Lower leg skin (tissue), 4 donors: ENCODE measurements around the gene SNAPC1. TPM values are rescaled to one million over a fixed set of nuclear protein-coding genes. Genes with fewer than 3 reads are reported as not detected.

Experiments used
- DNase-seq, 2 donors: peaks; one replicate each; pipeline ENCODE4 v3.0.0-alpha.2; 2019; ENCODE audit warnings: low spot score in 2 of 2
- H3K4me3 ChIP-seq: fragments of 200-600 bp; sonication (generic); 2 replicates; pipeline ENCODE4 v1.5.1; 2017; ENCODE audit warnings: mild to moderate bottlenecking, low read depth; ENCODE audit not compliant: poor library complexity, severe bottlenecking
- CTCF ChIP-seq, 3 donors: fragments of 450-650 bp; IDR thresholded peaks; one replicate each; pipeline ENCODE4 v1.5.1; 2016; ENCODE audit warnings: antibody characterized with exemption in 3 of 3, mild to moderate bottlenecking in 3 of 3, moderate library complexity in 2 of 3
- POLR2A ChIP-seq, 2 donors: fragments of 450-650 bp; IDR thresholded peaks; one replicate each; pipeline ENCODE4 v1.6.1; 2016 to 2017; ENCODE audit warnings: antibody characterized with exemption in 2 of 2, mild to moderate bottlenecking in 1 of 2, moderate library complexity in 1 of 2
- WGBS, 2 donors: methylation state at CpG; one replicate each; pipeline ENCODE4 v1.1.5; 2018; 5-methylcytosine and 5-hydroxymethylcytosine counted together
- intact Hi-C: fragments of 100-400 bp; cut with DNase I; formaldehyde crosslinking; loops from one replicate; pipeline ENCODE4 v1.15.0; 2023; ENCODE audit warnings: low total_unique reads
- total RNA-seq, 4 donors: library from RNA; depleted of rRNA; stranded (reverse); fragments of >200 nt; gene quantifications; one replicate each; pipeline ENCODE4 v1.1.0, GENCODE V29; 2016

The SNAPC1 gene
- total RNA-seq, 4 donors from 2014 or later = 7.1 to 8.7 (median 8.0) TPM

DNA sequence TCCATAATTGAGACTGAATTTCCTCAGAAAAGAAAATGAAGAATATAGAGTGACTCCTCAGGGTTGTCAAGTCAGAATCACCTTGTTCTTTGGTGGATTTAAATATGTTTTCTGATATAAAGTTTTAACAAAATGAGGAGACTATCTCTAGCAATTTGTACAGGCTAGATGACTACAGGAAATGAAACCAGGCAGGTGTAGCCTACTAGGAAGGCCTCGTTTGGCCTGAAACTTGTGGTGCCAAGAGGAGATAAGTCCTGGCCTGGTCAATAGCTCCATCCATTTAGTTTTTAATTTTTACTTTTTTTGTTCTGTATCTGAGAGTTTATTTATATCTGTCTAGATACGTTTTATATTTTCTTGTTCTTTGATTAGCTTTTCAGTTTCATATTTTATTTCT is 41.5 kb downstream of the SNAPC1 start:
- no peak overlapping the region for H3K4me3 ChIP-seq
- 61 to 74% methylated on average over 2 of the region's 2 CpGs for WGBS, 2 donors
- no peak for TF ChIP-seq CTCF (IDR thresholded peaks at IDR 0.05)
- no peak for TF ChIP-seq POLR2A (IDR thresholded peaks at IDR 0.05)
- intact Hi-C loops = no loop called here
- no peak for DNase-seq

GRCh38 chr14:61805451-61805850 is 43.2 kb downstream of the SNAPC1 start:
- intact Hi-C loops = no loop called here
- WGBS, 2 donors = 76% methylated on average over 4 of the region's 4 CpGs
- TF ChIP-seq POLR2A (IDR thresholded peaks at IDR 0.05) = no peak
- no peak for TF ChIP-seq CTCF (IDR thresholded peaks at IDR 0.05)
- no peak overlapping the region for H3K4me3 ChIP-seq
- no peak for DNase-seq

DNA sequence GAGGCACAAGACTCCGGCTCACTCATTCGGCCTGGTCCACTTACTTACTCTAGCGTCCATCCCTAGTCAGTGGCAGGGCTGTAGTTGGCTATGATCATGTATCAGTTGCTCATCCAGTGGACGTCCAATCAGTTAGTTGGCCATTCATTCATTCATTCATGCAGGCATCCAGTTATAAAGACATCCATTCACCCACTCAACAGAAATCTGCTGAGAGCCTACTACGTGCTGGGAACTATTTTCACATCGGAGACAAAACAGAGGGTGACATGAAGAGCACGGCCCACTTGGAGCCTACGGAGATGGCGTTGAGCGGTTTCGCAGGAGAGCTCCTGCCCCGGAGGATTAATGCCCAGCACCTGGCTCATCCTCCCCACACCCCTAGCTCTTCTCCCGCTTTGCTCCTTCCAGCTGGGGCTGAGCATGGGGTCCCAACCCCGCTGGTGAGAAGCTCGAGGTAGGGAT is 49.7 kb downstream of the SNAPC1 start:
- TF ChIP-seq CTCF (IDR thresholded peaks at IDR 0.05) = no peak
- TF ChIP-seq POLR2A (IDR thresholded peaks at IDR 0.05) = no peak
- H3K4me3 ChIP-seq = no peak overlapping the region
- WGBS, 2 donors = 71 to 72% methylated on average over 15 of the region's 15 CpGs
- DNase-seq = no peak
- intact Hi-C loops = loop anchor here (2.0 kb wide), 1 partner anchor 31 kb away; no protein-coding TSS in a partner anchor

- no peak for TF ChIP-seq CTCF (IDR thresholded peaks at IDR 0.05)
- no peak for TF ChIP-seq POLR2A (IDR thresholded peaks at IDR 0.05)
- WGBS, 2 donors = 8 to 17% methylated on average over 22 to 57 of the region's 95 CpGs
- intact Hi-C loops = loop anchor here (2.0 kb wide), 1 partner anchor 32 kb away; no protein-coding TSS in a partner anchor
- H3K4me3 ChIP-seq = peak within 1 kb of the TSS; percentile 3
- no peak for DNase-seq
These were observed 50.3 kb downstream of the SNAPC1 start, which contains the start of gene SYT16 for GRCh38 chr14:61812347-61813095. TSS of gene SYT16 (plus strand) at chr14:61812703.

DNA sequence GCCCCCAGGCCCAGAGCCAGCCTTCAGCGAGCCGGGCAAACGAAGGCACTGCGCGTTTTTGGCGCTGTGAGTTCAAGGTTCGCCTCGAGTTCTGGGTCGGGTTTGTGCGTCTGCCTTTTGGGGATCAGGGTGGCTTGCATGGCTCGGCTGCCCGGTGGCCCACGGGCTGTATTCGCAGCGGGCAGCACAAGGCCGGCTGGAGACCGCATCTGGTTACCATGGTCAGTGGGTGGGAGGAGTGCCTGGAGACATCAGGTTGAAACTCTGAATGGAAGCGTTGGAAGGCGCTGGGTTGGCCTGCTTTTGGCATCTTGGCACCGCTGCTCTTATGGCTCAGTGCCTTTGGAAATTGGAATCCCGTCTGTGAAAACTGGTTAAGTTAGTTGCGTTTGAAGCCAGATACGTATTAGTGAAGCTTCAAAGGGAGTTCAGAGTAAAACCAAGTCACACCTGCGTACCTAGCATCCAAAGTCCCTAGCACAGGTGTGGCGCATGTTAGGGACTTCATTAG is 50.9 kb downstream of the SNAPC1 start:
- peak overlapping the region; percentile 3 for H3K4me3 ChIP-seq
- TF ChIP-seq POLR2A (IDR thresholded peaks at IDR 0.05) (no peak), CTCF (IDR thresholded peaks at IDR 0.05) (no peak)
- DNase-seq = no peak
- 15 to 18% methylated on average over 13 to 24 of the region's 25 CpGs for WGBS, 2 donors
- intact Hi-C loops = loop anchor here (2.0 kb wide), 1 partner anchor 32 kb away; no protein-coding TSS in a partner anchor
